Measurements from ENCODE around the gene SYNE2. TPM values are rescaled to one million over a fixed set of nuclear protein-coding genes. Genes with fewer than 3 reads are reported as not detected.

The SYNE2 gene
- total RNA-seq, 1 experiment from 2014 or later, result 25.9 TPM

DNA sequence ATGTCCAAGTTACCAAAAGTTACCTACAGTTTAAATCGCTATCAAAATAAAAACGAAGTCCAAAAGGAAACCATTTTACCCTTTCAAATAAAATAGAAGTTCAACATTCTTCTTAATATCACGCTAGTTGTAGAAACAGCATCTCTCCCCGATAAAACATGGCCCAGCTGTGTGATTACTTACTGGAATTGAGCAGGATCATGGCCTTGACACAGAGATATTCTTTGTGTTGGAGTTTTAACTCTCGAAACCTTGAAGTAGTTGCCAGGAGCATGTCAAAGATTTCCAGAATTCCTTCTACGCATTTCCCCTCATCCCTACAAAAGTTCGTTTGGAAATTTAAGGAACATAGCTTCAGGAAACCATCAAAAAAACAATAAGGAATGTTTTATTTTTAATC, 396.6 kb downstream of the SYNE2 start:
- Histone ChIP-seq H3K4me1 (ENCODE audit: low read length) (peaks cover 14% of the 10 kb centered on the region), H3K4me2 (ENCODE audit: low read depth, low read length, poor library complexity, severe bottlenecking) (no peak overlapping the region), H3K27me3 (ENCODE audit: low read length) (no peaks in the 10 kb centered on the region), H3K9ac (ENCODE audit: low read length) (no peak overlapping the region), H4K20me1 (ENCODE audit: insufficient read depth, low read depth, low read length) (no peaks in the 10 kb centered on the region), H2AFZ (ENCODE audit: low read length) (no peak overlapping the region; the same call in 1 of the 2 replicates), H3K9me3 (ENCODE audit: low read length) (no peaks in the 10 kb centered on the region), H3K27ac (ENCODE audit: low read length) (no peak overlapping the region), H3K9me2 (replicated peaks; ENCODE audit: insufficient read depth, low read length) (no peaks in the 10 kb centered on the region), H3K36me3 (ENCODE audit: insufficient read depth, low read length) (no peaks in the 10 kb centered on the region), H3K4me3 (ENCODE audit: low read length) (no peak overlapping the region), H3K79me2 (ENCODE audit: low read length) (no peaks in the 10 kb centered on the region)
- DNase-seq, result no peak

DNA sequence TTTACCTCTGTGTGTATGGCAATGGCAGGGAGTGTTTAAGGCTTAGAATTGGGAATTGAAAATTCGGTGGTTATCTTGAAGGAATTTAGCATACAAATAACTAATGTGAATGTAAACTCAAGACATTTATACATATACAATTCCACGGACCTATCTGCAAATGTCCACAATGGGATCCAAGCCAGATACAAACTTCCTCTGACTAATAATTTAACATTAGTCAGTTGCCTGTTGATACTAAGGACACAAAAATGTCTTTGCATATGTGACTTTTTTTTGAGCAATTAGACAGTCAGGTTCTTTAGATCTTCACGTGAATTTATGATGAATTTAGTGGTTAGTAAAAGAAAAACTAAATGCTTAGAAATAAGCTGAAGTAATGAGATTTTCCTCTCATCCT, 400.9 kb downstream of the SYNE2 start:
- H4K20me1 ChIP-seq (ENCODE audit: insufficient read depth, low read depth, low read length), result no peaks in the 10 kb centered on the region
- DNase-seq, result no peak
- no peaks in the 10 kb centered on the region for H3K79me2 ChIP-seq (ENCODE audit: low read length)
- H3K27ac ChIP-seq (ENCODE audit: low read length), result no peak overlapping the region
- H3K27me3 ChIP-seq (ENCODE audit: low read length), result no peaks in the 10 kb centered on the region
- H3K9me3 ChIP-seq (ENCODE audit: low read length), result no peaks in the 10 kb centered on the region
- no peaks in the 10 kb centered on the region for H3K9me2 ChIP-seq (replicated peaks; ENCODE audit: insufficient read depth, low read length)
- H3K4me2 ChIP-seq (ENCODE audit: low read depth, low read length, poor library complexity, severe bottlenecking), result no peak overlapping the region
- H3K9ac ChIP-seq (ENCODE audit: low read length), result no peak overlapping the region
- no peak overlapping the region for H3K4me3 ChIP-seq (ENCODE audit: low read length)
- peaks cover 14% of the 10 kb centered on the region for H3K4me1 ChIP-seq (ENCODE audit: low read length)
- H2AFZ ChIP-seq (ENCODE audit: low read length), result no peak overlapping the region
- H3K36me3 ChIP-seq (ENCODE audit: insufficient read depth, low read length), result no peaks in the 10 kb centered on the region

DNA sequence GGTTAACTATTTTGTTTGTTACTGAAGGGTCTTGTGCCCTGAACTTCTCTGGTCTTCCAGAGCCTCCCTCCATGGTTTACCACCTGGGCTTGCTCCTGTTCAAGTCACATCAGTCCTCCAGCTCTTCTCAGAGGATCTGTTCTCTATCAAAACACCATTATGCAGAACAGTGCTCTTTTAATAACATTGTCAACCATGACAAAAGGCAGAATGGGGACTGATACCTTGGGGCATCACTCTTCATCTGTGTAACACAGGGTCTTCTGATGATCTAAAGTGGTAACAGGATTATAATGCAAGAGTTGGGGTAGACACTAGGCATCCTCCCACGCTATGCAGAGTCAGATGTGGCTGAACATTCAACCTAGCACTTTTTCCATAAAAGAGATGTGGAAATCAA, 403.0 kb downstream of the SYNE2 start:
- Histone ChIP-seq H3K4me1 (ENCODE audit: low read length) (peaks cover 9% of the 10 kb centered on the region), H3K9me3 (ENCODE audit: low read length) (no peaks in the 10 kb centered on the region), H3K27ac (ENCODE audit: low read length) (no peak overlapping the region), H4K20me1 (ENCODE audit: insufficient read depth, low read depth, low read length) (no peaks in the 10 kb centered on the region), H3K4me2 (ENCODE audit: low read depth, low read length, poor library complexity, severe bottlenecking) (no peak overlapping the region), H3K79me2 (ENCODE audit: low read length) (no peaks in the 10 kb centered on the region), H3K4me3 (ENCODE audit: low read length) (no peak overlapping the region), H3K36me3 (ENCODE audit: insufficient read depth, low read length) (no peaks in the 10 kb centered on the region), H3K27me3 (ENCODE audit: low read length) (no peaks in the 10 kb centered on the region), H3K9me2 (replicated peaks; ENCODE audit: insufficient read depth, low read length) (no peaks in the 10 kb centered on the region), H2AFZ (ENCODE audit: low read length) (0 out of 2 replicates have a peak overlapping the region, but pooled peaks have one; percentile 15), H3K9ac (ENCODE audit: low read length) (no peak overlapping the region)
- DNase-seq, result no peak

DNA sequence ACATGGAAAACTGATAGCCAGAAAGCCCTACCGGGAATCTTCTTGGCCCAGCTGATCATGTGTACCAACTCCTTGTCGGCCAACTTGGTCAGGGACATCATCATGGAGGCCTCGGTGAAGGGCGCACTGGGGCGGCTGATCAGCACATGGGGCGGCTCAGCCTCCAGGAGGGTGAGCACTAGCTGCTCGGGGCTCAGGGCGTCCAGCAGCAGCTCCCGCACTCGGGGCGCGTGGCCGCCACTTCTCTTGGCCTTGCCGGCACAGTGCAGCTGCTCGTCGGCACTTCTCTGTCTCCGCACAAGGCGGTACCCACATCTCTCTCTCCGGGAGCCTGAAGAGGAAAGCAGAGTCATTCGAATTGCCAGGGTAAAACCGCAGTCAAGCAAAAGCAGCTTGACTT, 407.6 kb downstream of the SYNE2 start:
- Histone ChIP-seq H3K9me3 (ENCODE audit: low read length) (no peaks in the 10 kb centered on the region), H3K4me3 (ENCODE audit: low read length) (no peak overlapping the region), H3K27me3 (ENCODE audit: low read length) (no peaks in the 10 kb centered on the region), H3K27ac (ENCODE audit: low read length) (no peak overlapping the region), H2AFZ (ENCODE audit: low read length) (no peak overlapping the region), H3K9ac (ENCODE audit: low read length) (no peak overlapping the region), H3K4me1 (ENCODE audit: low read length) (peaks cover 6% of the 10 kb centered on the region), H3K36me3 (ENCODE audit: insufficient read depth, low read length) (no peaks in the 10 kb centered on the region), H3K4me2 (ENCODE audit: low read depth, low read length, poor library complexity, severe bottlenecking) (no peak overlapping the region), H3K79me2 (ENCODE audit: low read length) (no peaks in the 10 kb centered on the region), H4K20me1 (ENCODE audit: insufficient read depth, low read depth, low read length) (no peaks in the 10 kb centered on the region), H3K9me2 (replicated peaks; ENCODE audit: insufficient read depth, low read length) (no peaks in the 10 kb centered on the region)
- DNase-seq, result no peak

DNA sequence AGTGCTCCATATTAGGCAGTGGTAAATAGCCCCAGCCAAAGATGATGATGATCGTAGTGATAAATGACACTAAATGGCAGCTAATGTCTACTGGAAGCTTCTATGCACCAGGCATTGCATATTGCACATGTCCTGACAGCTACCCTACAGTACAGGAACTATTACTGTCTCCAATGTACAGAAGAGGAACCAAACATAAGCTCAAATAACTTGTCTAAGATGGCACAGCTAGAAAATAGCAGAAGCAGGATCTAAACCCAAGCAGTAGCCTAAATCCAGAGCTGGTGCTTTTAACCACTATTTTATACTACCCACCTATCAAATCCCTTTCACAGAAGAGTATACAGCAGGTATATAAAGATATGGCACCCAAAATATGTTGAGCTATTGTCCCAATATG, 412.4 kb downstream of the SYNE2 start:
- Histone ChIP-seq H4K20me1 (ENCODE audit: insufficient read depth, low read depth, low read length) (no peaks in the 10 kb centered on the region), H3K9me3 (ENCODE audit: low read length) (no peaks in the 10 kb centered on the region), H2AFZ (ENCODE audit: low read length) (peak overlapping the region; percentile 66), H3K4me1 (ENCODE audit: low read length) (peaks cover 17% of the 10 kb centered on the region), H3K4me2 (ENCODE audit: low read depth, low read length, poor library complexity, severe bottlenecking) (no peak overlapping the region), H3K27me3 (ENCODE audit: low read length) (no peaks in the 10 kb centered on the region), H3K9ac (ENCODE audit: low read length) (no peak overlapping the region), H3K79me2 (ENCODE audit: low read length) (no peaks in the 10 kb centered on the region), H3K27ac (ENCODE audit: low read length) (peak overlapping the region; percentile 30; the same call in 1 of the 2 replicates), H3K9me2 (replicated peaks; ENCODE audit: insufficient read depth, low read length) (no peaks in the 10 kb centered on the region), H3K4me3 (ENCODE audit: low read length) (no peak overlapping the region), H3K36me3 (ENCODE audit: insufficient read depth, low read length) (no peaks in the 10 kb centered on the region)
- peak; percentile 56 for DNase-seq

DNA sequence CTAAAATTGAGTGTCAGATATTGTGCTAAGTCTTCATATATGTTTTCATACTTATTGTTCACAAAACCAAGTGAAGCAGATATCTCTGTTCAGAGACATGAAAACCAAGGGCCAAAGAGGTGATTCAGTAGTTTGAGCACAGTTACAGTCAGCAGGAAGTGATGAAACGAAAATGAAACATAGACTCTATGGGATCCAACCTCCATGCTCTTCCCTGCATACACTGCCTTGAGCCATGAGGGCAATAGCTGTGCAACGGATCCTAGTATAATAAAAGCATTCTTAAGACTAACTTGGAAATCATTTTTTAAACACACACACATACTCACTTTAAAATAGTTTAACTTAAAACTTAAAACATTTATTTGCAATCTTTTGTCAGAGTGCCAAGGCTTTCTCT, 413.4 kb downstream of the SYNE2 start:
- DNase-seq, result no peak
- H3K27ac ChIP-seq (ENCODE audit: low read length), result peak overlapping the region; percentile 30
- no peaks in the 10 kb centered on the region for H3K9me3 ChIP-seq (ENCODE audit: low read length)
- H3K9ac ChIP-seq (ENCODE audit: low read length), result no peak overlapping the region
- no peaks in the 10 kb centered on the region for H3K27me3 ChIP-seq (ENCODE audit: low read length)
- H3K79me2 ChIP-seq (ENCODE audit: low read length), result no peaks in the 10 kb centered on the region
- H3K9me2 ChIP-seq (replicated peaks; ENCODE audit: insufficient read depth, low read length), result no peaks in the 10 kb centered on the region
- H3K4me3 ChIP-seq (ENCODE audit: low read length), result no peak overlapping the region
- H3K4me2 ChIP-seq (ENCODE audit: low read depth, low read length, poor library complexity, severe bottlenecking), result peak overlapping the region; percentile 2
- no peaks in the 10 kb centered on the region for H3K36me3 ChIP-seq (ENCODE audit: insufficient read depth, low read length)
- H2AFZ ChIP-seq (ENCODE audit: low read length), result peak overlapping the region; percentile 66
- H3K4me1 ChIP-seq (ENCODE audit: low read length), result peaks cover 17% of the 10 kb centered on the region
- no peaks in the 10 kb centered on the region for H4K20me1 ChIP-seq (ENCODE audit: insufficient read depth, low read depth, low read length)

DNA sequence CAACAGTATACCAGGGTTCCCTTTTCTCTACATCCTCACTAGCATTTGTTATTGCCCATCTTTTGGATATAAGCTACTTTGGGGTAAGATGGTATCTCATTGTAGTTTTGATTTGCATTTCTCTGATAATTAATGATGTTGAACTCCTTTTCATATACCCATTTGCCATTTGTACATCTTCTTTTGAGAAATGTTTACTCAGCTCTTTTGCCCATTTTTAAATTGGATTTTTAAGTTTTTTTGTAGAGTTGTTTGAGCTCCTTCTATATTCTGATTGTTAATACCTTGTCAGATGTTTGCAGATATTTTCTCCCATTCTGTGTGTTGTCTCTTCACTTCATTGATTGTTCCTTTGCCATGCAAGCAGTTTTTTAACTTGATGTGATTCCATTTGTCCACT, 419.2 kb downstream of the SYNE2 start:
- Histone ChIP-seq H3K27me3 (ENCODE audit: low read length) (no peaks in the 10 kb centered on the region), H4K20me1 (ENCODE audit: insufficient read depth, low read depth, low read length) (no peaks in the 10 kb centered on the region), H3K9me2 (replicated peaks; ENCODE audit: insufficient read depth, low read length) (no peaks in the 10 kb centered on the region), H3K4me2 (ENCODE audit: low read depth, low read length, poor library complexity, severe bottlenecking) (no peak overlapping the region), H3K9ac (ENCODE audit: low read length) (no peak overlapping the region), H3K36me3 (ENCODE audit: insufficient read depth, low read length) (no peaks in the 10 kb centered on the region), H2AFZ (ENCODE audit: low read length) (peak overlapping the region; percentile 68; the same call in 1 of the 2 replicates), H3K4me3 (ENCODE audit: low read length) (no peak overlapping the region), H3K4me1 (ENCODE audit: low read length) (no peaks in the 10 kb centered on the region), H3K79me2 (ENCODE audit: low read length) (no peaks in the 10 kb centered on the region), H3K27ac (ENCODE audit: low read length) (no peak overlapping the region), H3K9me3 (ENCODE audit: low read length) (0 out of 2 replicates have a peak, but pooled peaks cover 4% of the 10 kb centered on the region)
- DNase-seq, result no peak
